ENCODE data around the gene DZIP3.

DNA sequence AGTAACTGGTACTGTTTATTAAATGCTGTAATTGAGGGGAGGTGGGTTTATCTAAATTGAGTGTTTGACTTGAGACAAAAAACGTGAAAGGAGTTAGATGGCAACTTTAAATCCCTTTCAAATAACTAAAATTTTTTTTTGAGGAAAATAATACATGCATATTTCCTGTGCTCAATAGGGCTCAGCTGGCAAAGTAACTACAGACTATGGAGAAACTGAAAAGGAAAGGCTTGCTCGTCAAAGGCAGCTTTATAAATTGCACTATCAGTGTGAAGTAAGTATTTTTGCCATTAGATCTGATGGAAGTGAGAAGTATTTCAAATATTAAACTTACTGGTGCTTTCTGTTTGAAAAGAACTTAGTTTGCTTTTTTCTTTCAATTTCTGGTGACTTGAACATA, 72.2 kb downstream of the DZIP3 start:
- TF ChIP-seq, protein P1, sequence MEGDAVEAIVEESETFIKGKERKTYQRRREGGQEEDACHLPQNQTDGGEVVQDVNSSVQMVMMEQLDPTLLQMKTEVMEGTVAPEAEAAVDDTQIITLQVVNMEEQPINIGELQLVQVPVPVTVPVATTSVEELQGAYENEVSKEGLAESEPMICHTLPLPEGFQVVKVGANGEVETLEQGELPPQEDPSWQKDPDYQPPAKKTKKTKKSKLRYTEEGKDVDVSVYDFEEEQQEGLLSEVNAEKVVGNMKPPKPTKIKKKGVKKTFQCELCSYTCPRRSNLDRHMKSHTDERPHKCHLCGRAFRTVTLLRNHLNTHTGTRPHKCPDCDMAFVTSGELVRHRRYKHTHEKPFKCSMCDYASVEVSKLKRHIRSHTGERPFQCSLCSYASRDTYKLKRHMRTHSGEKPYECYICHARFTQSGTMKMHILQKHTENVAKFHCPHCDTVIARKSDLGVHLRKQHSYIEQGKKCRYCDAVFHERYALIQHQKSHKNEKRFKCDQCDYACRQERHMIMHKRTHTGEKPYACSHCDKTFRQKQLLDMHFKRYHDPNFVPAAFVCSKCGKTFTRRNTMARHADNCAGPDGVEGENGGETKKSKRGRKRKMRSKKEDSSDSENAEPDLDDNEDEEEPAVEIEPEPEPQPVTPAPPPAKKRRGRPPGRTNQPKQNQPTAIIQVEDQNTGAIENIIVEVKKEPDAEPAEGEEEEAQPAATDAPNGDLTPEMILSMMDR (IDR thresholded peaks at IDR 0.05) = no peak
- no peak for TF ChIP-seq EZH2 (IDR thresholded peaks at IDR 0.05)

Data from neural progenitor cell (in vitro differentiated cells).